Transverse colon (tissue), 4 donors: Measurements from ENCODE around the gene PPP6R1. TPM values are rescaled to one million over a fixed set of nuclear protein-coding genes. Genes with fewer than 3 reads are reported as not detected.
A peak's percentile ranks its signal among the peaks of the same experiment; 100 is the strongest.

Source experiments
- DNase-seq: peaks from one replicate; pipeline ENCODE4 v3.0.0-alpha.2; 2019
- H3K27ac ChIP-seq, 4 donors: fragments of 200-600 bp; sonication (generic); 2 replicates each; pipeline ENCODE4 v1.5.1; 2016 to 2018; ENCODE audit warnings: inconsistent platforms in 4 of 4
- H3K27me3 ChIP-seq: fragments of 200-600 bp; sonication (generic); 2 replicates; pipeline ENCODE4 v1.5.1; 2017; ENCODE audit warnings: inconsistent platforms
- H3K36me3 ChIP-seq, 4 donors: fragments of 200-600 bp; sonication (generic); 2 replicates each; pipeline ENCODE4 v1.5.1; 2017 to 2019; ENCODE audit warnings: inconsistent platforms in 4 of 4
- H3K4me1 ChIP-seq, 4 donors: fragments of 200-600 bp; sonication (generic); 2 replicates each; pipeline ENCODE4 v1.5.1; 2017 to 2020; ENCODE audit warnings: inconsistent platforms in 4 of 4
- H3K4me3 ChIP-seq, 4 donors: fragments of 200-600 bp; sonication (generic); 1 replicate in 1 of 4; 2 replicates in 3 of 4; pipeline versions ENCODE4 v1.5.1 to v1.6.1; 2017 to 2019; ENCODE audit warnings: inconsistent platforms in 4 of 4
- H3K9me3 ChIP-seq, 2 donors: fragments of 200-600 bp; sonication (generic); 2 replicates each; pipeline ENCODE4 v1.5.1; 2017 to 2019; ENCODE audit warnings: inconsistent platforms in 2 of 2
- CTCF ChIP-seq, 5 experiments: fragments of 200-600 bp in 3 of 5; fragments of 450-650 bp in 2 of 5; sonication (generic) in 3 of 5; IDR thresholded peaks; 1 replicate in 2 of 5; 2 replicates in 3 of 5; pipeline ENCODE4 v1.5.1; 2016 to 2017; ENCODE audit warnings: antibody characterized with exemption in 5 of 5, inconsistent platforms in 3 of 5, mild to moderate bottlenecking in 2 of 5, moderate library complexity in 1 of 5
- EP300 ChIP-seq: sonication (generic); formaldehyde crosslinking; IDR thresholded peaks from one replicate; pipeline ENCODE4 v1.6.1; 2017; ENCODE audit warnings: antibody characterized with exemption, low read depth
- POLR2A ChIP-seq: fragments of 450-650 bp; IDR thresholded peaks from one replicate; pipeline ENCODE4 v1.6.1; 2016; ENCODE audit warnings: antibody characterized with exemption, mild to moderate bottlenecking, moderate library complexity
- POLR2AphosphoS5 ChIP-seq, 3 donors: sonication (generic); formaldehyde crosslinking; IDR thresholded peaks; one replicate each; pipeline ENCODE4 v1.6.1; 2016; ENCODE audit warnings: antibody characterized with exemption in 3 of 3
- WGBS, 2 donors: methylation state at CpG; one replicate each; pipeline ENCODE4 v1.1.5; 2018; ENCODE audit warnings: low coverage in 1 of 2; 5-methylcytosine and 5-hydroxymethylcytosine counted together
- in situ Hi-C, 4 donors: fragments of 200-750 bp; cut with MboI; loops; one replicate each; pipeline versions ENCODE4 v1.15.0 to v1.15.1; 2017; ENCODE audit warnings: low sequenced_read_pairs in 3 of 4, low pct_ligation_motif_present in 1 of 4, low pct_unique_long_range_greater_than_20kb in 1 of 4
- intact Hi-C: fragments of 100-400 bp; cut with DNase I; formaldehyde crosslinking; loops from one replicate; pipeline ENCODE4 v1.15.1; 2023; ENCODE audit warnings: low total_unique reads
- total RNA-seq, 4 donors: library from RNA; depleted of rRNA; stranded (reverse); fragments of >200 nt; gene quantifications; one replicate each; pipeline ENCODE4 v1.1.0, GENCODE V29; 2016

Gene PPP6R1
- total RNA-seq, 4 donors from 2014 or later = 51.3 to 91.5 (median 60.7) TPM

- DNase-seq = no peak
Observed at GRCh38 chr19:55257461-55258420, 1.1 kb downstream of the PPP6R1 start.

DNA sequence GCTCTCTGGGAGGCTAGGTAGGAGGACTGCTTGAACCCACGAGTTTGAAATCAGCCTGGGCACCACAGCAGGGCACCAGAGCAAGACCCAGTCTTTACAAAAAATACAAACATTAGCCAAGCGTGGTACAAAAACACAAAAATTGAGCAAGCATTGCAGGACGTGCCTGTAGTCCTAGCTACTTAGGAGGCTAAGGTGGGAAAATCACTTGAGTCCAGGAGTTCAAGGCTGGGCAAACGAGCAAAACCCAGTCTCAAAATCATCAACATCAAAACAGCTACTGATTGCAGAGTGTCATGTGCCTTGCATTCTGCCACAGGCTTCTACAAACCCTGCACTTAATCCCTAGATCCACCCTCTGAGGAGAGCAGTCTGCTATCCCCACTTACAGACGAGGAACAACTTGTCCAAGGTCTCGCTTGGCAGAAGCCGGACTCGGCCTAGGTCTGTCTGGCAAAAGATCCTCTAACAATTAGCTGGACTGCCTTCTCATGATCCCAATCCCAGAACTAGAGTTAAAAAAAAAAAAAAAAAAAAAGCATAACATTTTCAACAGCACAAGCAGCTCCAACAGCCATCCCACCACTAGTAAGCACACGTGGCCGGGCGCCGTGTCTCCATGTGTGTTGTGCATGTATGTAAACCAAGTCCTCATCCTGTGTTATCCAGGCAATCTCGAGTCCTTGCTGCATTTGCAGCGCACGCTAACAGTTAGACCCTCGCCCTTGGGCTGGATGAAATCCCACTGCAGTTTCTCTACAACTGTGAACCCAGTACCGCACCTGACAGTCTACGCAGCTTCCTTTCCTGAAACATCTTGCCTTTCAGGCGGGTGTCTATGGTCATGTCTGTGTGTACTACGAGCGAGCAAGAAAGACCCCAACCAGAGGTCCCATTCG lies 2.0 kb downstream of the PPP6R1 start:
- peaks cover 34 to 63% (median 41%) of the 10 kb centered on the region in 4 donors for H3K4me1 ChIP-seq
- H3K36me3 ChIP-seq = no peaks in the 10 kb centered on the region
- in situ Hi-C loops = no loop called here
- no peaks in the 10 kb centered on the region for H3K9me3 ChIP-seq
- no peak for DNase-seq
- peak overlapping the region in 3 of 4 donors; percentile 82 to 97 (median 95) for H3K4me3 ChIP-seq
- intact Hi-C loops = no loop called here
- H3K27me3 ChIP-seq = no peaks in the 10 kb centered on the region
- peak overlapping the region; percentile 91 to 93 (median 92) for H3K27ac ChIP-seq
- TF ChIP-seq EP300 (no peak), POLR2A (no peak), POLR2AphosphoS5 (IDR thresholded peaks at IDR 0.05) (no peak), CTCF (IDR thresholded peaks at IDR 0.05) (no peak)
- 43 to 45% methylated on average over 8 to 22 of the region's 22 CpGs for WGBS, 2 donors

More at GRCh38 chr19:55257461-55258420, 1.1 kb downstream of the PPP6R1 start:
- Histone ChIP-seq H3K27me3 (no peaks in the 10 kb centered on the region), H3K27ac (peak overlapping the region; percentile 91 to 93 (median 92)), H3K36me3 (no peaks in the 10 kb centered on the region), H3K4me3 (peak overlapping the region; percentile 67 to 97 (median 88)), H3K4me1 (peaks cover 34 to 54% (median 41%) of the 10 kb centered on the region in 4 donors), H3K9me3 (no peaks in the 10 kb centered on the region)
- in situ Hi-C loops = no loop called here
- intact Hi-C loops = no loop called here
- 1 to 4% methylated on average over 22 to 48 of the region's 51 CpGs for WGBS, 2 donors
- no peak for TF ChIP-seq POLR2A
- no peak for TF ChIP-seq EP300
- no peak for TF ChIP-seq POLR2AphosphoS5 (IDR thresholded peaks at IDR 0.05)
- no peak for TF ChIP-seq CTCF (IDR thresholded peaks at IDR 0.05)

DNA sequence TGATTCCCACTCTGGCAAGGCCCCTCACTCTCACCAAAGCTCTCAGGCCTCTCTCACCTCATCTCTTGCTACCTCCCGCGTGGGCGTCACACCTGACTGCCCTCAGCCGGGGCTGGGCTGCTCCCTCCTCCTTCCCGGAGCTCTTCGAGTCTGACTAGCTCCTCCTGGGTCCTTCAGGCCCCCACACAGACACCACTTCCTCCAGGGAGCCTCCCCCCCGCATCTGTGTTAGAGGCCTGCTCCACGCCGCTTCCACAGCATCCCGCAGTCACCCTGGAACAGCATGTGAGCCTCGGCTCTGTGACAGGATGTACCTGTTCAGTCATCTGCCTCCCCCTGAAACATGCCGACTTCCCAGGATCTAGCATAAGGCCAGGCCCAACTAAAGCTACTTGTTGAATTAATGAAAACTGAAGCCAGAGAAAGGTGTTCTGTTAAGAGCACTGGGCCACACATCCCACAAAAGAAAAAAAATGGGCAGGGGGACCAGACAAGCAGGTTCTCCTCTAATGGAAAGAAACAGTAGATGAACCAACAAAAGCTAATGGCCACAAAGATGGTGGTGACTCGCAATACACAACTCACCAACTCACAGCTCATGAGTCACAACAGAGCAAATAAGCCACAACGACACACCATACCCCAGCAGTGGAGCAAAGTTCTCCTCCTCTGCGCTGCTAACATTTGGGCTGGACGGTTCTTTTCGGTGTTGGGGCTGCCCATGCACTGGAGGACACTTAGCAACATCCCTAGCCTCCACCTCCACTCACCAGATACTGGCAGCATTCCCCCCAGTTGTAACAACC lies 3.0 kb downstream of the PPP6R1 start:
- Histone ChIP-seq H3K4me1 (peaks cover 34 to 73% (median 41%) of the 10 kb centered on the region in 4 donors), H3K4me3 (peak overlapping the region in 1 of 4 donors; percentile 95), H3K36me3 (no peaks in the 10 kb centered on the region), H3K27ac (peak overlapping the region; percentile 73 to 87 (median 78)), H3K27me3 (no peaks in the 10 kb centered on the region), H3K9me3 (no peaks in the 10 kb centered on the region)
- WGBS, 2 donors = 50 to 51% methylated on average over 1 to 17 of the region's 17 CpGs
- peak; percentile 42 for DNase-seq
- intact Hi-C loops (no loop called here), in situ Hi-C loops (no loop called here)
- TF ChIP-seq CTCF (IDR thresholded peaks at IDR 0.05) (no peak), EP300 (no peak), POLR2A (no peak), POLR2AphosphoS5 (IDR thresholded peaks at IDR 0.05) (no peak)
